Lung (tissue), 12 donors: Measurements from ENCODE around the gene RXRA. TPM values are rescaled to one million over a fixed set of nuclear protein-coding genes. Genes with fewer than 3 reads are reported as not detected.
A peak's percentile ranks its signal among the peaks of the same experiment; 100 is the strongest.

Experiments used
- ATAC-seq: fragments of 200-7000 bp; cut with Tn5 transposase; one replicate; pipeline ENCODE4 v1.9.1; 2020; ENCODE audit warnings: moderate number of reproducible peaks; ENCODE audit not compliant: insufficient read depth, low FRiP score
- DNase-seq, 3 donors: peaks; one replicate each; pipeline ENCODE4 v3.0.0-alpha.2; 2013 to 2017
- H3K27ac ChIP-seq, 2 donors: one replicate each; pipeline ENCODE4 v1.5.1; 2013; ENCODE audit warnings: mild to moderate bottlenecking in 2 of 2, moderate library complexity in 2 of 2, control low read depth in 1 of 2, inconsistent platforms in 1 of 2, low read depth in 1 of 2, low read length in 1 of 2
- H3K27me3 ChIP-seq, 3 donors: one replicate each; pipeline ENCODE4 v1.5.1; 2013; ENCODE audit warnings: low read length in 2 of 3; ENCODE audit not compliant: control insufficient read depth in 3 of 3, insufficient read depth in 3 of 3
- H3K36me3 ChIP-seq, 4 donors: one replicate each; pipeline ENCODE4 v1.5.1; 2013; ENCODE audit warnings: low read length in 4 of 4, mild to moderate bottlenecking in 1 of 4, moderate library complexity in 1 of 4; ENCODE audit not compliant: control insufficient read depth in 4 of 4, insufficient read depth in 4 of 4
- H3K4me1 ChIP-seq, 5 donors: one replicate each; pipeline ENCODE4 v1.5.1; 2013; ENCODE audit warnings: low read length in 5 of 5, mild to moderate bottlenecking in 2 of 5, moderate library complexity in 1 of 5; ENCODE audit not compliant: control insufficient read depth in 5 of 5, insufficient read depth in 5 of 5
- H3K4me3 ChIP-seq: one replicate; pipeline ENCODE4 v1.5.1; 2013; ENCODE audit warnings: mild to moderate bottlenecking, control low read depth, moderate library complexity
- H3K9ac ChIP-seq, 2 donors: one replicate each; pipeline ENCODE4 v1.5.1; 2013; ENCODE audit warnings: low read length in 2 of 2, control low read depth in 1 of 2; ENCODE audit not compliant: insufficient read depth in 1 of 2
- H3K9me3 ChIP-seq, 4 donors: one replicate each; pipeline ENCODE4 v1.5.1; 2013; ENCODE audit warnings: low read length in 3 of 4, mild to moderate bottlenecking in 1 of 4, moderate library complexity in 1 of 4; ENCODE audit not compliant: control insufficient read depth in 4 of 4, insufficient read depth in 3 of 4
- CTCF ChIP-seq: IDR thresholded peaks from 2 replicates; pipeline ENCODE4 v1.5.1; 2012; ENCODE audit warnings: mild to moderate bottlenecking; ENCODE audit errors: control extremely low read depth, extremely low read depth
- WGBS, 2 donors: extraction: QIAGEN DNeasy Blood & Tissue Kit; methylation state at CpG; one replicate each; pipeline ENCODE4 v1.1.7; 2013; 5-methylcytosine and 5-hydroxymethylcytosine counted together
- polyA plus RNA-seq, 2 donors: library from polyadenylated mRNA; stranded (reverse); fragments of 200-250 nt; gene quantifications; one replicate each; pipeline ENCODE4 v1.2.1, GENCODE V29; 2013
- total RNA-seq, 2 donors: library from RNA; depleted of rRNA in 1 of 2; stranded (reverse); fragments of >200 nt in 1 of 2; gene quantifications; one replicate each; pipeline ENCODE4 v1.2.1, GENCODE V29; 2014 to 2021
- donor health status: control.
- donor health status: control.
- donor health status: Bipolar disorder and iron deficiency.
- donor health status: healthy.
- donor health status: DM: yes; HTN: yes; CAD: no.

The RXRA gene
- total and polyA plus RNA-seq, 4 donors, result 24.2 to 85.2 (median 52.2) TPM

GRCh38 chr9:134320126-134320867, 6.0 kb upstream of the RXRA start:
- Histone ChIP-seq H3K36me3 (no peaks in the 10 kb centered on the region), H3K4me1 (peaks cover 0 to 75% (median 22%) of the 10 kb centered on the region in 5 donors), H3K27me3 (no peaks in the 10 kb centered on the region), H3K4me3 (no peak overlapping the region), H3K9ac (no peak overlapping the region), H3K27ac (no peak overlapping the region), H3K9me3 (no peaks in the 10 kb centered on the region)
- no peak for TF ChIP-seq CTCF
- 86 to 91% methylated on average over 22 of the region's 22 CpGs for WGBS, 2 donors
- ATAC-seq, result no peak
- peak in 1 of 3 donors; percentile 49 for DNase-seq

- H3K9me3 ChIP-seq, result no peaks in the 10 kb centered on the region
- no peak overlapping the region for H3K9ac ChIP-seq
- H3K36me3 ChIP-seq, result no peaks in the 10 kb centered on the region
- no peak overlapping the region for H3K4me3 ChIP-seq
- peaks cover 0 to 68% (median 22%) of the 10 kb centered on the region in 5 donors for H3K4me1 ChIP-seq
- TF ChIP-seq CTCF, result no peak
- peak; percentile 67 to 78 (median 68) for DNase-seq
- WGBS, 2 donors, result 76 to 80% methylated on average over 22 of the region's 22 CpGs
- H3K27me3 ChIP-seq, result no peaks in the 10 kb centered on the region
- no peak overlapping the region for H3K27ac ChIP-seq
- ATAC-seq, result no peak
These were observed 5.3 kb upstream of the RXRA start for GRCh38 chr9:134320868-134321471.

- no peak for ATAC-seq
- H3K4me3 ChIP-seq, result no peak overlapping the region
- no peak overlapping the region for H3K9ac ChIP-seq
- H3K36me3 ChIP-seq, result no peaks in the 10 kb centered on the region
- WGBS, 2 donors, result 87 to 89% methylated on average over 10 of the region's 10 CpGs
- H3K4me1 ChIP-seq, result peaks cover 0 to 63% (median 18%) of the 10 kb centered on the region in 5 donors
- no peak overlapping the region for H3K27ac ChIP-seq
- TF ChIP-seq CTCF, result no peak
- no peak for DNase-seq
- no peaks in the 10 kb centered on the region for H3K27me3 ChIP-seq
- H3K9me3 ChIP-seq, result no peaks in the 10 kb centered on the region
These were observed 4.7 kb upstream of the RXRA start for GRCh38 chr9:134321531-134321930.
